HG03045 (cell line): ENCODE data around the gene SGK1.

ENCODE experiments used
- ATAC-seq: cut with Tn5 transposase; IDR thresholded peaks from one replicate; pipeline ENCODE4 v1.9.1; 2021; ENCODE audit warnings: mild to moderate bottlenecking, moderate library complexity; ENCODE audit not compliant: unreplicated experiment

SGK1 gene

GRCh38 chr6:134138226-134138975 is 179.5 kb downstream of the SGK1 start:
- ATAC-seq = no peak

GRCh38 chr6:134134654-134135053 is 183.3 kb downstream of the SGK1 start:
- ATAC-seq = no peak

GRCh38 chr6:134132494-134133141 is 185.3 kb downstream of the SGK1 start:
- no peak for ATAC-seq

- no peak for ATAC-seq
These were observed 186.3 kb downstream of the SGK1 start for GRCh38 chr6:134131530-134132139.

GRCh38 chr6:134128146-134128545 is 189.8 kb downstream of the SGK1 start:
- no peak for ATAC-seq

GRCh38 chr6:134123666-134124208 is 194.2 kb downstream of the SGK1 start:
- ATAC-seq = no peak

GRCh38 chr6:134122775-134123174 is 195.1 kb downstream of the SGK1 start:
- ATAC-seq = no peak

GRCh38 chr6:134119486-134119885 is 198.4 kb downstream of the SGK1 start:
- ATAC-seq = no peak
